H1 (cell line): ENCODE measurements around the gene DTWD1. TPM values are rescaled to one million over a fixed set of nuclear protein-coding genes. Genes with fewer than 3 reads are reported as not detected.

Experiments
- CTCF ChIA-PET: fragments of 300-600 bp; sonication (Branson Sonifier 250); formaldehyde crosslinking; loops from one replicate; lab custom pipeline; 2021; ENCODE audit not compliant: partially characterized antibody; lab: Charles Lee
- POLR2A ChIA-PET: fragments of 300-600 bp; sonication (Branson Sonifier 250); formaldehyde crosslinking; loops from one replicate; lab custom pipeline; 2021; ENCODE audit warnings: inconsistent platforms; ENCODE audit not compliant: partially characterized antibody; lab: Charles Lee
- DNase-seq, 2 experiments: peaks; one replicate each; pipeline versions ENCODE4 v3.0.0 to v3.0.0-alpha.2; 2010 to 2022; ENCODE audit warnings: low spot score in 2 of 2, low read depth in 1 of 2, mixed read lengths in 1 of 2
- FAIRE-seq: peaks from 2 replicates; lab custom pipeline; 2011; peaks lifted over from hg19 to GRCh38; lab: Jason Lieb, UNC
- H2AFZ ChIP-seq: 2 replicates; pipeline ENCODE4 v1.8.1; 2012; ENCODE audit warnings: low read length, inconsistent platforms
- H2AK5ac ChIP-seq: 2 replicates; pipeline ENCODE4 v1.6.1; 2013; ENCODE audit warnings: low read depth, low read length
- H2BK120ac ChIP-seq: replicated peaks from 2 replicates; pipeline ENCODE3; 2013; ENCODE audit warnings: low read depth, low read length, inconsistent platforms
- H2BK12ac ChIP-seq: 2 replicates; pipeline ENCODE4 v1.6.1; 2013; ENCODE audit warnings: low read depth, low read length
- H2BK15ac ChIP-seq: 2 replicates; pipeline ENCODE4 v1.6.1; 2013; ENCODE audit warnings: low read length
- H2BK20ac ChIP-seq: 2 replicates; pipeline ENCODE4 v1.6.1; 2013; ENCODE audit warnings: low read length
- H2BK5ac ChIP-seq: 2 replicates; pipeline ENCODE4 v1.6.1; 2013; ENCODE audit warnings: low read depth, low read length
- H3K14ac ChIP-seq: 2 replicates; pipeline ENCODE4 v1.6.1; 2013; ENCODE audit warnings: inconsistent platforms; ENCODE audit not compliant: insufficient read length
- H3K18ac ChIP-seq: 2 replicates; pipeline ENCODE4 v1.6.1; 2013; ENCODE audit warnings: low read length; ENCODE audit errors: extremely low read depth
- H3K23ac ChIP-seq: 2 replicates; pipeline ENCODE4 v1.6.1; 2013; ENCODE audit warnings: inconsistent platforms; ENCODE audit not compliant: insufficient read length
- H3K23me2 ChIP-seq: 2 replicates; pipeline ENCODE4 v1.6.1; 2013; ENCODE audit warnings: low read depth, low read length
- H3K27ac ChIP-seq: 2 replicates; pipeline ENCODE4 v1.6.1; 2011; ENCODE audit warnings: low read depth, low read length, inconsistent platforms
- H3K27me3 ChIP-seq, 4 experiments: replicated peaks in 1 of 4; 1 replicate in 1 of 4; 2 replicates in 3 of 4; pipeline versions ENCODE4 v1.6.1 to v1.8.1; 2011 to 2013; ENCODE audit warnings: low read length in 3 of 4, mild to moderate bottlenecking in 3 of 4, inconsistent platforms in 2 of 4, mixed read lengths in 2 of 4, moderate library complexity in 1 of 4; ENCODE audit not compliant: control insufficient read depth in 3 of 4, insufficient read depth in 3 of 4; ENCODE audit errors: extremely low read depth in 1 of 4
- H3K36me3 ChIP-seq, 4 experiments: 2 replicates each; pipeline versions ENCODE4 v1.6.1 to v1.8.1; 2011 to 2013; ENCODE audit warnings: mild to moderate bottlenecking in 4 of 4, low read length in 3 of 4, moderate library complexity in 2 of 4, control low read depth in 1 of 4, inconsistent platforms in 1 of 4; ENCODE audit not compliant: insufficient read depth in 4 of 4, control insufficient read depth in 2 of 4
- H3K4ac ChIP-seq: replicated peaks from 2 replicates; pipeline ENCODE3; 2013; ENCODE audit warnings: low read length, low read depth, mixed read lengths, inconsistent platforms; ENCODE audit not compliant: insufficient read length
- H3K4me1 ChIP-seq, 4 experiments: replicated peaks in 1 of 4; 1 replicate in 1 of 4; 2 replicates in 3 of 4; pipeline versions ENCODE4 v1.6.1 to v1.8.1; 2011 to 2013; ENCODE audit warnings: low read length in 3 of 4, inconsistent platforms in 2 of 4, mixed read lengths in 1 of 4; ENCODE audit not compliant: insufficient read depth in 4 of 4, control insufficient read depth in 3 of 4
- H3K4me2 ChIP-seq, 2 experiments: 2 replicates each; pipeline versions ENCODE4 v1.6.1 to v1.8.1; 2011 to 2013; ENCODE audit warnings: low read depth in 2 of 2, low read length in 2 of 2, control low read depth in 1 of 2, inconsistent platforms in 1 of 2, mild to moderate bottlenecking in 1 of 2; ENCODE audit not compliant: insufficient read depth in 1 of 2
- H3K4me3 ChIP-seq, 4 experiments: fragments of 200-600, 300-600 bp in 1 of 4; sonication (generic), shearing (Covaris generic), sonication (Bioruptor Twin) in 1 of 4; 2 replicates each; pipeline versions ENCODE4 v1.5.1 to v1.8.1; 2011 to 2016; ENCODE audit warnings: low read length in 4 of 4, low read depth in 3 of 4, control low read depth in 2 of 4, inconsistent platforms in 2 of 4, mild to moderate bottlenecking in 2 of 4, mixed read lengths in 1 of 4, moderate library complexity in 1 of 4; ENCODE audit not compliant: insufficient read depth in 2 of 4; ENCODE audit errors: extremely low read depth in 1 of 4
- H3K56ac ChIP-seq: replicated peaks from 2 replicates; pipeline ENCODE3; 2013; ENCODE audit warnings: low read depth, mild to moderate bottlenecking, mixed read lengths, low read length, inconsistent platforms; ENCODE audit not compliant: insufficient read length
- H3K79me1 ChIP-seq: 2 replicates; pipeline ENCODE4 v1.6.1; 2013; ENCODE audit warnings: low read depth, low read length, control low read depth
- H3K79me2 ChIP-seq, 2 experiments: 2 replicates each; pipeline versions ENCODE4 v1.6.1 to v1.8.1; 2012 to 2013; ENCODE audit warnings: low read length in 2 of 2, mild to moderate bottlenecking in 2 of 2, inconsistent platforms in 1 of 2; ENCODE audit not compliant: insufficient read depth in 2 of 2, control insufficient read depth in 1 of 2
- H3K9ac ChIP-seq, 4 experiments: replicated peaks in 1 of 4; 1 replicate in 1 of 4; 2 replicates in 3 of 4; pipeline versions ENCODE4 v1.6.1 to v1.8.1; 2011 to 2013; ENCODE audit warnings: low read depth in 3 of 4, low read length in 3 of 4, control low read depth in 2 of 4, mild to moderate bottlenecking in 2 of 4, moderate library complexity in 2 of 4, inconsistent platforms in 1 of 4; ENCODE audit errors: extremely low read depth in 1 of 4
- H3K9me3 ChIP-seq, 2 experiments: 2 replicates each; pipeline versions ENCODE4 v1.6.1 to v1.8.1; 2012 to 2013; ENCODE audit warnings: mild to moderate bottlenecking in 2 of 2, moderate library complexity in 2 of 2, control low read depth in 1 of 2, inconsistent platforms in 1 of 2, low read depth in 1 of 2, low read length in 1 of 2, mixed read lengths in 1 of 2; ENCODE audit not compliant: insufficient read depth in 2 of 2
- H4K20me1 ChIP-seq, 2 experiments: replicated peaks in 1 of 2; 2 replicates each; pipeline versions ENCODE3 to v1.8.1; 2011 to 2013; ENCODE audit warnings: inconsistent platforms in 2 of 2, low read length in 2 of 2, mild to moderate bottlenecking in 1 of 2; ENCODE audit not compliant: insufficient read depth in 2 of 2, control insufficient read depth in 1 of 2
- H4K5ac ChIP-seq: 2 replicates; pipeline ENCODE4 v1.6.1; 2013; ENCODE audit warnings: low read length, low read depth, mixed read lengths, inconsistent platforms; ENCODE audit not compliant: insufficient read length
- H4K8ac ChIP-seq: 2 replicates; pipeline ENCODE4 v1.8.0; 2013; ENCODE audit warnings: mild to moderate bottlenecking, moderate library complexity, low read length, inconsistent platforms; ENCODE audit not compliant: insufficient read depth; ENCODE audit errors: extremely low read depth
- H4K91ac ChIP-seq: replicated peaks from 2 replicates; pipeline ENCODE3; 2013; ENCODE audit warnings: low read length, mixed read lengths, inconsistent platforms; ENCODE audit not compliant: insufficient read length
- CTBP2 ChIP-seq: IDR thresholded peaks from 2 replicates; pipeline ENCODE4 v1.7.0; 2011; ENCODE audit warnings: borderline replicate concordance, mild to moderate bottlenecking, moderate library complexity, mixed read lengths, low read length; ENCODE audit not compliant: insufficient read depth, insufficient read length
- CTCF ChIP-seq, 3 experiments: IDR thresholded peaks; 1 replicate in 2 of 3; 2 replicates in 1 of 3; pipeline versions ENCODE4 v1.5.1 to v1.6.1; 2011; ENCODE audit warnings: low read length in 3 of 3, mild to moderate bottlenecking in 3 of 3, inconsistent platforms in 2 of 3, low read depth in 1 of 3, moderate library complexity in 1 of 3; ENCODE audit not compliant: insufficient read depth in 1 of 3; ENCODE audit errors: control extremely low read depth in 1 of 3
- E2F6 ChIP-seq: IDR thresholded peaks from 2 replicates; pipeline ENCODE4 v1.6.1; 2012; ENCODE audit warnings: inconsistent platforms
- EP300 ChIP-seq, 2 experiments: IDR thresholded peaks; 1 replicate in 1 of 2; 2 replicates in 1 of 2; pipeline ENCODE4 v1.6.1; 2011 to 2012; ENCODE audit warnings: low read depth in 2 of 2, low read length in 2 of 2, mild to moderate bottlenecking in 2 of 2, borderline replicate concordance in 1 of 2, inconsistent platforms in 1 of 2, moderate library complexity in 1 of 2
- GABPA ChIP-seq: IDR thresholded peaks from 2 replicates; pipeline ENCODE4 v1.6.1; 2011; ENCODE audit warnings: mild to moderate bottlenecking, low read length, moderate library complexity, borderline replicate concordance; ENCODE audit not compliant: insufficient read depth
- KDM5A ChIP-seq: fragments of 200-600 bp; IDR thresholded peaks from 2 replicates; pipeline ENCODE4 v1.7.1; 2012; ENCODE audit warnings: mild to moderate bottlenecking, low read length, inconsistent platforms, mixed read lengths
- SAP30 ChIP-seq: fragments of 300-600 bp; sonication (generic); IDR thresholded peaks from 2 replicates; pipeline ENCODE4 v1.7.1; 2012; ENCODE audit warnings: low read length, moderate library complexity, mild to moderate bottlenecking, inconsistent platforms; ENCODE audit not compliant: insufficient read depth, insufficient replicate concordance
- SIN3A ChIP-seq, 2 experiments: IDR thresholded peaks in 1 of 2; conservative IDR thresholded peaks in 1 of 2; 2 replicates each; pipeline ENCODE4 v1.6.1; 2011 to 2012; ENCODE audit warnings: low read length in 2 of 2, improper control_type of control experiment in 1 of 2, low read depth in 1 of 2, mild to moderate bottlenecking in 1 of 2
- SP1 ChIP-seq: IDR thresholded peaks from 2 replicates; pipeline ENCODE4 v1.6.1; 2011; ENCODE audit warnings: low read depth, low read length
- TAF1 ChIP-seq: IDR thresholded peaks from 2 replicates; pipeline ENCODE4 v1.6.1; 2011; ENCODE audit warnings: mild to moderate bottlenecking, low read depth, low read length
- TCF12 ChIP-seq: IDR thresholded peaks from 2 replicates; pipeline ENCODE4 v1.6.1; 2011; ENCODE audit warnings: low read depth, mild to moderate bottlenecking, low read length
- polyA plus RNA-seq, 7 experiments: library from polyadenylated mRNA; depleted of rRNA in 3 of 7; stranded (reverse) in 5 of 7; unstranded in 2 of 7; fragments of >200 nt in 5 of 7; fragments of 200-250 nt in 2 of 7; gene quantifications; 1 replicate in 5 of 7; 2 replicates in 1 of 7; 4 replicates in 1 of 7; pipeline versions ENCODE4 v1.2.1 to v1.2.3, GENCODE V29; 2011 to 2013; ENCODE audit warnings: missing spikeins in 2 of 7, mixed read lengths in 2 of 7
- total RNA-seq: library from RNA; stranded (reverse); fragmentation: NEBNext Ultra II Directional; extraction: Animal tissue kit (Norgen Biotek cat#: 25700); gene quantifications from 2 replicates; pipeline ENCODE4 v1.2.1, GENCODE V29; 2021

The DTWD1 gene
- total and polyA plus RNA-seq, 2 of the 8 experiments (the other 6 are each of a cell fraction or from before 2014, with no cell fraction given), result 10.4 to 32.4 TPM

GRCh38 chr15:49693498-49693897 is 72.7 kb downstream of the DTWD1 start:
- H3K36me3 ChIP-seq, result no peaks in the 10 kb centered on the region
- no peak overlapping the region for H2BK12ac ChIP-seq
- H3K4ac ChIP-seq, result no peak overlapping the region
- H4K20me1 ChIP-seq, result no peaks in the 10 kb centered on the region
- H3K14ac ChIP-seq, result no peak overlapping the region
- H3K23me2 ChIP-seq, result no peaks in the 10 kb centered on the region
- CTCF ChIA-PET, result no interaction called here
- H3K23ac ChIP-seq, result no peak overlapping the region
- H3K27ac ChIP-seq, result no peak overlapping the region
- H3K79me2 ChIP-seq, result no peaks in the 10 kb centered on the region
- H3K4me1 ChIP-seq, result no peaks in the 10 kb centered on the region
- no peak overlapping the region for H2BK20ac ChIP-seq
- no peak overlapping the region for H3K18ac ChIP-seq
- no peak overlapping the region for H2BK5ac ChIP-seq
- H2AFZ ChIP-seq, result no peak overlapping the region
- no peak overlapping the region for H4K8ac ChIP-seq
- H3K9ac ChIP-seq, result no peak overlapping the region
- no peak overlapping the region for H2BK120ac ChIP-seq
- H4K5ac ChIP-seq, result no peak overlapping the region
- FAIRE-seq (no peak), DNase-seq (no peak)
- no peak overlapping the region for H2BK15ac ChIP-seq
- H3K27me3 ChIP-seq, result no peaks in the 10 kb centered on the region
- POLR2A ChIA-PET, result no interaction called here
- no peak overlapping the region for H3K4me3 ChIP-seq
- no peak overlapping the region for H3K56ac ChIP-seq
- H3K9me3 ChIP-seq, result no peaks in the 10 kb centered on the region
- H2AK5ac ChIP-seq, result no peak overlapping the region
- no peak overlapping the region for H4K91ac ChIP-seq
- no peak overlapping the region for H3K4me2 ChIP-seq
- no peaks in the 10 kb centered on the region for H3K79me1 ChIP-seq
- TF ChIP-seq EP300 (IDR thresholded peaks at IDR 0.05; ENCODE audit: borderline replicate concordance in 1 of 2, low read depth in 2 of 2, low read length in 2 of 2) (no peak), CTBP2 (no peak), SIN3A (conservative IDR thresholded peaks at IDR 0.05 in 1 of 2, IDR thresholded peaks at IDR 0.05 in 1 of 2; ENCODE audit: low read depth in 1 of 2, low read length in 2 of 2) (no peak), TAF1 (no peak), GABPA (no peak), KDM5A (no peak), CTCF (IDR thresholded peaks at IDR 0.05; ENCODE audit: control extremely low read depth in 1 of 3, insufficient read depth in 1 of 3, low read depth in 1 of 3, low read length in 3 of 3) (no peak), E2F6 (no peak), TCF12 (no peak), SAP30 (no peak), SP1 (no peak)
